Activated effector memory CD4-positive, alpha-beta T cell treated with anti-CD3 and anti-CD28 coated beads, Interleukin-2, amount 50 U/mL, for 16 hours (primary cell): Measurements from ENCODE around the gene EFNA3.
A peak's percentile ranks its signal among the peaks of the same experiment; 100 is the strongest.

Experiments used
- DNase-seq: peaks from one replicate; pipeline ENCODE4 v3.0.0-alpha.2; 2020

The EFNA3 gene

GRCh38 chr1:155135415-155136028, 56.9 kb downstream of the EFNA3 start, which contains the start of gene SLC50A1:
TSS of gene SLC50A1 (plus strand) at chr1:155135852. CDS start at chr1:155135912, 60 bp downstream.
- DNase-seq, result peak; percentile 97

GRCh38 chr1:155136748-155137147, 58.1 kb downstream of the EFNA3 start:
- DNase-seq, result no peak
